Activated CD4-positive, alpha-beta memory T cell treated with anti-CD3 and anti-CD28 coated beads for 36 hours (primary cell): ENCODE data around the gene ZRANB2. TPM values are rescaled to one million over a fixed set of nuclear protein-coding genes. Genes with fewer than 3 reads are reported as not detected.

Experiments used
- CTCF ChIA-PET: fragments of 350-600 bp; sonication (Branson Sonifier 250); formaldehyde crosslinking; loops from one replicate; lab custom pipeline; 2021; ENCODE audit warnings: antibody characterized with exemption, inconsistent platforms; lab: Charles Lee
- POLR2A ChIA-PET: fragments of 350-600 bp; sonication (Branson Sonifier 250); formaldehyde crosslinking; loops from one replicate; lab custom pipeline; 2021; ENCODE audit warnings: antibody characterized with exemption; lab: Charles Lee
- DNase-seq: peaks from one replicate; pipeline ENCODE4 v3.0.0-alpha.2; 2020
- H3K27ac Mint-ChIP-seq: one replicate; pipeline ENCODE4 v1.8.0; 2021; ENCODE audit warnings: mixed read lengths
- H3K27me3 Mint-ChIP-seq: one replicate; pipeline ENCODE4 v1.8.0; 2021; ENCODE audit warnings: mixed read lengths
- H3K36me3 Mint-ChIP-seq: one replicate; pipeline ENCODE4 v1.8.0; 2021; ENCODE audit warnings: mixed read lengths
- H3K4me1 Mint-ChIP-seq: one replicate; pipeline ENCODE4 v1.8.0; 2021; ENCODE audit warnings: low read depth, mixed read lengths
- H3K4me3 Mint-ChIP-seq: one replicate; pipeline ENCODE4 v1.8.0; 2021; ENCODE audit warnings: mild to moderate bottlenecking, mixed read lengths
- H3K9me3 Mint-ChIP-seq: one replicate; pipeline ENCODE4 v1.8.0; 2021; ENCODE audit warnings: mixed read lengths
- intact Hi-C: fragments of 100-400 bp; cut with micrococcal nuclease; formaldehyde crosslinking; loops from one replicate; pipeline ENCODE4 v1.15.1; 2023
- total RNA-seq, 2 experiments: library from RNA; stranded (reverse); gene quantifications; one replicate each; pipeline ENCODE4 v1.2.3, GENCODE V29; 2021

ZRANB2 gene
- total RNA-seq, result 100 to 1,000 TPM; 105 to 107 TPM

DNA sequence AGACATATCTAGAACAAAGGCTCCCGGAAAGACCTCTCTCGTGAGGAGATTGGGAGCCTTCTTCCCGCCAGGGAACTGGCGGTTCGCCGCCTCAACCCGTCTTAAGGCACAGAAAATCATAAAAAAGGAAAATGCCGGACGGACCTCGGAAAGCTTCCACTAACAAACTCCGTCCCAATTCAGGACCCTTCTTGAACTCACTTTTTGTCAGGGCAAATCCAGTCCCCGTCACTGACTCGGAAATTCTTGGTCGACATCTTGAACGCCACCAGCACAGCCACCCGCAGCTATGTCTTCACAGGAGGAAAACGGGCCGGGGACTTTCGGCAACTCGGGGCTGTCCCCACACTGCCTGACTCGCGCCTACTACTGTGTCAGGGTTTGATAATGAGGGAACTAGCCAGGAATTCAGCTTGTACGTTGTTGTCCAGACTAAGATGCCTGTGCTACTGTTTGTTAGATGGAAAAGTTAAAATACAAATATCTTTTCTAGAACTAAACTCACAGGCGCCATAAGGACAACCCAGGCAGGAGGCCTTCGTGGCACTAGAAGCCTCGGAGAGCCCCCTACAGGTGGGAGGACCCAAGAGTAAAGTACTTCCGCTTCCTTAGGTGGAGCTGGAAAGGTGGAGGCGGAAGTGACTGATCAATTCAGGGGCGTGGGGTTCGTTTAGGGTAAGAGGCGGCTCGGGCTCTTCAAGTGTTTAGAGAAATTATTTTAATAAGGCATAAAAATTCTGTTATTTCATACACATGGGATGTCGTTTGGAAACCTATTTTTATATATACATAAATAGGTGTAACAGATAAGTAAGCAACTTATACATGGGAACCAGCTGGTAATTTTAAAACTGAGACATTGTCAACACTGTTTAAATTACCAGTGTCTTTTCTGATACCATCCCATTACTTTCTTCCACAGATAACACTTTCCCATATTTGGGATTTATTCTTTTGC, at the start of gene ZRANB2:
ZRANB2 (minus strand) TSS at position 297 of the 958 bp plus-strand sequence; CDS start at position 257, 40 bp downstream.
- peaks cover 16% of the 10 kb centered on the region for H3K27me3 Mint-ChIP-seq
- H3K27ac Mint-ChIP-seq, result peak within 1 kb of the TSS; percentile 99
- POLR2A ChIA-PET, result interaction anchor here (1.0 to 2.0 kb wide), 4 partner anchors 9 to 875 kb away, joined by 3 to 8 read pairs (median 3); partner anchors contain the start of gene CTH
- peaks cover 17% of the 10 kb centered on the region for H3K36me3 Mint-ChIP-seq
- intact Hi-C loops, result loop anchor here (1.0 to 5.0 kb wide), 5 partner anchors 670 to 1201 kb away; partner anchors contain the start of genes ANKRD13C, CTH, LRRC40 and NEGR1
- CTCF ChIA-PET, result interaction anchor here (0.6 to 1.8 kb wide), 7 partner anchors 11 to 878 kb away, joined by 3 to 5 read pairs (median 3); partner anchors contain the start of gene CTH
- DNase-seq, result peak; percentile 91
- peaks cover 20% of the 10 kb centered on the region for H3K4me1 Mint-ChIP-seq
- H3K4me3 Mint-ChIP-seq, result peak within 1 kb of the TSS; percentile 98
- H3K9me3 Mint-ChIP-seq, result no peaks in the 10 kb centered on the region

DNA sequence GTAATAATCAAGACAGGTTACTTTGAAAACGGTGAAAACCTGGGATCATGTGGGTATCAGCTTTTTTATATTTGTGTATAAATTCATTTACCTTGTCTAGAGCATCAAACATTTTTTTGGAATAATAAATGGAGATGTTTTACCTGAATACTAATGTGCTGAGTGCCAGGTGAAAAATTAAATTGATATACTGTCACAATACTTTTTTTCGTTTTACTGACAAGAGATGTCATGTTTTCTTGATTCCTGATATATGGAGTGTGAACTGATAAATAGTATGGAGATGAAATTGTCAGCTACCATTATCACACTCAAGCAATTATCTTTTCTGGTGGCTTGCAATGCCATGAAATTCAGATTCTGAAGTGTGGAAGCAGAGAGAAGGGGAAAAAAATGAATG, 47.2 kb upstream of the ZRANB2 start:
- intact Hi-C loops, result no loop called here
- no peak for DNase-seq
- H3K4me3 Mint-ChIP-seq, result no peak overlapping the region
- no peak overlapping the region for H3K27ac Mint-ChIP-seq
- H3K36me3 Mint-ChIP-seq, result no peaks in the 10 kb centered on the region
- CTCF ChIA-PET, result no interaction called here
- POLR2A ChIA-PET, result no interaction called here
- H3K4me1 Mint-ChIP-seq, result no peaks in the 10 kb centered on the region
- peaks cover 60% of the 10 kb centered on the region for H3K9me3 Mint-ChIP-seq
- H3K27me3 Mint-ChIP-seq, result no peaks in the 10 kb centered on the region

DNA sequence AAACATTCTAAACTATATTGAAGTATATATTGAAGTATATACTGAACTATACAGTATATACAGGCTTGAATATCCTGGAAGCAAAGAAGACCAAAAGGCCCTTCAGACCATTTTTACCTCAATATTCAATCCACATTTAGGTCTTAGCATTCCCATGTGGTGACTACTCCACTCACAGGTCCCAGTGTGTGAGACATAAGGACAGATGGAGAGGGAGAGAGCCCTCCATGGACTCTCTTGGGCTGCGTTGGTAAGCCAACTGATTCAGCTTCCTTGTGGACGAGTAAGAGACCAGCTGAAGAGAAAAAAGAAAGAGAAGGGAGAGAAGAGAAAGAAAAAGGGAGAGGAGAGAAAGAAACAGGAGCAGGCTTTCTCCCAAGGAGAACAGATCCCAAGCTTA, 37.3 kb upstream of the ZRANB2 start:
- H3K36me3 Mint-ChIP-seq, result peaks cover 1% of the 10 kb centered on the region
- ChIA-PET POLR2A (no interaction called here), CTCF (no interaction called here)

GRCh38 chr1:71116729-71117128, 35.9 kb upstream of the ZRANB2 start:
- peaks cover 13% of the 10 kb centered on the region for H3K9me3 Mint-ChIP-seq
- H3K27me3 Mint-ChIP-seq, result peaks cover 2% of the 10 kb centered on the region
- H3K36me3 Mint-ChIP-seq, result peaks cover 1% of the 10 kb centered on the region
- H3K27ac Mint-ChIP-seq, result no peak overlapping the region
- ChIA-PET CTCF (no interaction called here), POLR2A (no interaction called here)
- intact Hi-C loops, result no loop called here
- H3K4me1 Mint-ChIP-seq, result no peaks in the 10 kb centered on the region
- no peak overlapping the region for H3K4me3 Mint-ChIP-seq
- no peak for DNase-seq

More for the DNA sequence above, 37.3 kb upstream of the ZRANB2 start:
- peaks cover 20% of the 10 kb centered on the region for H3K9me3 Mint-ChIP-seq
- no peak for DNase-seq
- no peaks in the 10 kb centered on the region for H3K4me1 Mint-ChIP-seq
- intact Hi-C loops, result no loop called here
- no peak overlapping the region for H3K4me3 Mint-ChIP-seq
- H3K27me3 Mint-ChIP-seq, result peaks cover 2% of the 10 kb centered on the region
- no peak overlapping the region for H3K27ac Mint-ChIP-seq

DNA sequence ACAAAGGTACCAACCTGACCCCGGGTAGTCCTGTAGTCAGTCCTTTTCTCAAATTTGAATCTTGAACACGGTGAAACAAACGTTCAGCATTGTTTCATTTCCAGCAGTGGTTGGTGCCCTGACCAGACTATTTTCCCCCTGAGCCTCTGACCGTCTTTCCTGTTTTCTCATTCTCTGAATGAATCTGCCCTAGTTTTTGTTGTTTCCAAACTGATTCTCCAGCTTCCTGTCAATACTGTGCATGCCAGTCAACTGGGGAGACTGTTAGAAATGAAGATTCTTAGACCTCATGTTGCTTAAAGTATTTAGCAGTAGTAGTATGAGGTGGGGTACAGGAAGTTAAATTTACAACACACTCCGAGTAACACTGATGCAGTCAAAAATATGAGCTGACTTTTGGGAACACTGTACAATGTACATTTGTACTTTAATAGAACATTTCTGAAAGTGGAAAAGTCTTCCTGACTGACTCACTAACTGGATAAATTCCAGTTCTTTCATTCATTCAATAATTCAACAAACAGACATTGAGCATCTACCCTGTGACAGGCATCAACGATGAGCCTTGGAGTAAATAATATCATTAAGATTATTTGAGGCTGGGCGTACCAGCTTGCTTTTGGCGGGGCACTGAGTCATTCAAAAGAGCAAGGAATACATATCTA, 26.0 kb upstream of the ZRANB2 start:
- intact Hi-C loops, result no loop called here
- Mint-ChIP-seq H3K27me3 (peaks cover 2% of the 10 kb centered on the region), H3K9me3 (no peaks in the 10 kb centered on the region), H3K4me3 (no peak overlapping the region), H3K4me1 (no peaks in the 10 kb centered on the region), H3K27ac (no peak overlapping the region), H3K36me3 (no peaks in the 10 kb centered on the region)
- DNase-seq, result no peak
- POLR2A ChIA-PET, result no interaction called here
- CTCF ChIA-PET, result no interaction called here

DNA sequence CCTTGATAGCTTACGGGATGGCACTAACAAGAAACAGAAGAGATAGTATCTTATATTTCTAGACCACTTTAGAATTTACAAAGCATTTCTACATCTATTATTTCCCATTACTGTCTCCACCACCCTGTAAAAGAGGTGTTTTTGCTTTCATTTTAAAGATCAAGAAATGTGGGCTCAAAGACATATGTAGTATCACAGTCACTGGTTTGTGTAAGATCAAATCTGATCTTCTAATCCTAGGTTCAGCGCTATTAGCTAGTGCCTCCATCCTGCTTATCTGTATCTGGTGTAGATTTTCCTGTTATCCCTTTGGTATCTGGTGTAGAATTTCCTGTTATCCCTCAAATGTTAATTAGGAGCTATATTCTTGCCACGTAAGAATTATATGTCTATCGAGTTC, 23.6 kb upstream of the ZRANB2 start:
- Mint-ChIP-seq H3K27ac (no peak overlapping the region), H3K9me3 (no peaks in the 10 kb centered on the region), H3K27me3 (peaks cover 2% of the 10 kb centered on the region), H3K4me1 (no peaks in the 10 kb centered on the region), H3K4me3 (no peak overlapping the region), H3K36me3 (no peaks in the 10 kb centered on the region)
- intact Hi-C loops, result no loop called here
- POLR2A ChIA-PET, result no interaction called here
- CTCF ChIA-PET, result no interaction called here
- DNase-seq, result no peak

GRCh38 chr1:71101839-71102376, 21.1 kb upstream of the ZRANB2 start:
- intact Hi-C loops, result no loop called here
- no peak for DNase-seq
- H3K36me3 Mint-ChIP-seq, result no peaks in the 10 kb centered on the region
- no peaks in the 10 kb centered on the region for H3K9me3 Mint-ChIP-seq
- no peaks in the 10 kb centered on the region for H3K4me1 Mint-ChIP-seq
- H3K4me3 Mint-ChIP-seq, result no peak overlapping the region
- ChIA-PET POLR2A (no interaction called here), CTCF (no interaction called here)
- H3K27me3 Mint-ChIP-seq, result peaks cover 2% of the 10 kb centered on the region
- no peak overlapping the region for H3K27ac Mint-ChIP-seq

DNA sequence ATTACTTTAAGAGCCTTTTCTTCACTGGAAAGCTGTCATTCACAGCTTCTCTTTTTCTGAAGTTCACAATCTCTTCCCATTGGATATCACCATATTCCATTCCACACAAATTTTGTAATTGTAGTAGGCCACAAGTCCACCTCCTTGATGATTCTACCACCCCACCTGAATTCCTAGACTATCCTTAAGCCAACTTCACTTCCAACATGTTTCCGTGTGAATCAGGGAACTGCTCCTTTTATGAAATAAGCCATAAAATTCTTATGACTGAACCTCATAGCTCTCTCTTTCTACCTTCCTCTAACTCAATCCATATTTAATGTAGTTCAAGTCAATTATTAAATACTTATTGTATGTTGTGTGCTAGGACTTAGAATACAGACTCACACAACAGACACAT, 16.6 kb upstream of the ZRANB2 start:
- Mint-ChIP-seq H3K27ac (no peak overlapping the region), H3K4me3 (no peak overlapping the region), H3K4me1 (no peaks in the 10 kb centered on the region), H3K9me3 (no peaks in the 10 kb centered on the region), H3K27me3 (peaks cover 3% of the 10 kb centered on the region), H3K36me3 (no peaks in the 10 kb centered on the region)
- DNase-seq, result no peak
- ChIA-PET POLR2A (no interaction called here), CTCF (no interaction called here)
- intact Hi-C loops, result loop anchor here (10.0 kb wide), 1 partner anchor 937 kb away; no protein-coding TSS in a partner anchor

- POLR2A ChIA-PET, result no interaction called here
- intact Hi-C loops, result loop anchor here (10.0 kb wide), 1 partner anchor 940 kb away; no protein-coding TSS in a partner anchor
- Mint-ChIP-seq H3K36me3 (no peaks in the 10 kb centered on the region), H3K27me3 (peaks cover 1% of the 10 kb centered on the region), H3K27ac (no peak overlapping the region), H3K4me3 (no peak overlapping the region), H3K9me3 (no peaks in the 10 kb centered on the region), H3K4me1 (no peaks in the 10 kb centered on the region)
- no peak for DNase-seq
- CTCF ChIA-PET, result no interaction called here
Measured at GRCh38 chr1:71094913-71095312, 14.1 kb upstream of the ZRANB2 start.

- ChIA-PET POLR2A (no interaction called here), CTCF (no interaction called here)
- intact Hi-C loops, result loop anchor here (10.0 kb wide), 1 partner anchor 941 kb away; no protein-coding TSS in a partner anchor
- Mint-ChIP-seq H3K27ac (no peak overlapping the region), H3K9me3 (no peaks in the 10 kb centered on the region), H3K27me3 (peaks cover 1% of the 10 kb centered on the region), H3K4me3 (no peak overlapping the region), H3K36me3 (no peaks in the 10 kb centered on the region), H3K4me1 (no peaks in the 10 kb centered on the region)
- no peak for DNase-seq
Measured at GRCh38 chr1:71093938-71094337, 13.1 kb upstream of the ZRANB2 start.

- Mint-ChIP-seq H3K4me3 (no peak overlapping the region), H3K36me3 (no peaks in the 10 kb centered on the region), H3K27me3 (peaks cover 8% of the 10 kb centered on the region), H3K4me1 (no peaks in the 10 kb centered on the region), H3K27ac (no peak overlapping the region), H3K9me3 (no peaks in the 10 kb centered on the region)
- intact Hi-C loops, result loop anchor here (10.0 kb wide), 1 partner anchor 945 kb away; no protein-coding TSS in a partner anchor
- no peak for DNase-seq
- POLR2A ChIA-PET, result no interaction called here
- CTCF ChIA-PET, result no interaction called here
Measured at GRCh38 chr1:71089536-71090270, 8.9 kb upstream of the ZRANB2 start.
